H9 (cell line): ENCODE results near the gene N4BP2. TPM values are rescaled to one million over a fixed set of nuclear protein-coding genes. Genes with fewer than 3 reads are reported as not detected.

Source experiments
- DNase-seq: peaks from one replicate; pipeline ENCODE4 v3.0.0-alpha.2; 2017
- H2AFZ ChIP-seq: one replicate; pipeline ENCODE4 v1.6.1; 2013; ENCODE audit warnings: mild to moderate bottlenecking, low read length, control low read depth, moderate library complexity
- H2AK5ac ChIP-seq: 2 replicates; pipeline ENCODE4 v1.6.1; 2013; ENCODE audit warnings: low read length, control low read depth, mixed read lengths; ENCODE audit not compliant: insufficient read length
- H2BK120ac ChIP-seq: one replicate; pipeline ENCODE4 v1.6.1; 2013; ENCODE audit warnings: low read depth, mild to moderate bottlenecking, low read length, control low read depth, inconsistent platforms; ENCODE audit not compliant: poor library complexity, severe bottlenecking
- H2BK12ac ChIP-seq: 2 replicates; pipeline ENCODE4 v1.6.1; 2013; ENCODE audit warnings: low read length, control low read depth, mixed read lengths, low read depth; ENCODE audit not compliant: insufficient read length
- H2BK15ac ChIP-seq: 2 replicates; pipeline ENCODE4 v1.6.1; 2013; ENCODE audit warnings: low read depth, low read length, control low read depth
- H2BK20ac ChIP-seq: one replicate; pipeline ENCODE4 v1.6.1; 2013; ENCODE audit warnings: low read depth, mild to moderate bottlenecking, low read length, control low read depth, inconsistent platforms; ENCODE audit not compliant: poor library complexity, severe bottlenecking
- H2BK5ac ChIP-seq: 2 replicates; pipeline ENCODE4 v1.6.1; 2013; ENCODE audit warnings: low read length, control low read depth, mixed read lengths; ENCODE audit not compliant: insufficient read length
- H3K14ac ChIP-seq: 2 replicates; pipeline ENCODE4 v1.6.1; 2013; ENCODE audit warnings: low read length, control low read depth; ENCODE audit not compliant: insufficient read depth
- H3K18ac ChIP-seq: 2 replicates; pipeline ENCODE4 v1.6.1; 2013; ENCODE audit warnings: low read depth, mild to moderate bottlenecking, mixed read lengths, low read length, control low read depth; ENCODE audit not compliant: insufficient read length
- H3K23ac ChIP-seq: 2 replicates; pipeline ENCODE4 v1.6.1; 2013; ENCODE audit warnings: low read length, control low read depth, mixed read lengths, low read depth; ENCODE audit not compliant: insufficient read length
- H3K23me2 ChIP-seq: 2 replicates; pipeline ENCODE4 v1.6.1; 2013; ENCODE audit warnings: low read depth, mild to moderate bottlenecking, mixed read lengths, low read length, control low read depth; ENCODE audit not compliant: insufficient read length, poor library complexity, severe bottlenecking
- H3K27ac ChIP-seq: 2 replicates; pipeline ENCODE4 v1.5.1; 2013; ENCODE audit warnings: low read length, control low read depth, mixed read lengths, low read depth; ENCODE audit not compliant: insufficient read length
- H3K27me3 ChIP-seq: 2 replicates; pipeline ENCODE4 v1.6.1; 2013; ENCODE audit warnings: low read length, control low read depth, inconsistent platforms; ENCODE audit not compliant: insufficient read depth
- H3K4ac ChIP-seq: 2 replicates; pipeline ENCODE4 v1.6.1; 2013; ENCODE audit warnings: low read depth, mild to moderate bottlenecking, control low read depth, inconsistent platforms, low read length, moderate library complexity
- H3K4me1 ChIP-seq: 2 replicates; pipeline ENCODE4 v1.6.1; 2013; ENCODE audit warnings: low read length, control low read depth, inconsistent platforms; ENCODE audit not compliant: insufficient read depth
- H3K4me2 ChIP-seq: 2 replicates; pipeline ENCODE4 v1.6.1; 2013; ENCODE audit warnings: low read length, control low read depth, mixed read lengths; ENCODE audit not compliant: insufficient read length, insufficient read depth
- H3K56ac ChIP-seq: 2 replicates; pipeline ENCODE4 v1.6.1; 2013; ENCODE audit warnings: low read depth, mild to moderate bottlenecking, mixed read lengths, low read length, control low read depth; ENCODE audit not compliant: insufficient read length
- H3K79me1 ChIP-seq: 2 replicates; pipeline ENCODE4 v1.6.1; 2013; ENCODE audit warnings: low read depth, mild to moderate bottlenecking, moderate library complexity, low read length, control low read depth, inconsistent platforms; ENCODE audit not compliant: insufficient read depth, poor library complexity, severe bottlenecking
- H3K79me2 ChIP-seq: 2 replicates; pipeline ENCODE4 v1.6.1; 2013; ENCODE audit warnings: low read length, control low read depth, inconsistent platforms; ENCODE audit not compliant: insufficient read depth
- H3K9ac ChIP-seq: 2 replicates; pipeline ENCODE4 v1.6.1; 2013; ENCODE audit warnings: low read length, control low read depth, mixed read lengths; ENCODE audit not compliant: insufficient read length; ENCODE audit errors: extremely low read depth
- H3K9me3 ChIP-seq: one replicate; pipeline ENCODE4 v1.6.1; 2013; ENCODE audit warnings: low read depth, low read length, inconsistent platforms; ENCODE audit not compliant: control insufficient read depth
- H3T11ph ChIP-seq: one replicate; pipeline ENCODE4 v1.6.1; 2013; ENCODE audit warnings: mild to moderate bottlenecking, low read length, control low read depth, inconsistent platforms
- H4K20me1 ChIP-seq: one replicate; pipeline ENCODE4 v1.6.1; 2013; ENCODE audit not compliant: control insufficient read depth, insufficient read length, insufficient read depth
- H4K5ac ChIP-seq: 2 replicates; pipeline ENCODE4 v1.6.1; 2013; ENCODE audit warnings: low read depth, mild to moderate bottlenecking, mixed read lengths, low read length, control low read depth; ENCODE audit not compliant: insufficient read length
- H4K8ac ChIP-seq: replicated peaks from 2 replicates; pipeline ENCODE4 v1.6.1; 2013; ENCODE audit warnings: low read length, control low read depth, mixed read lengths, low read depth; ENCODE audit not compliant: insufficient read length
- H4K91ac ChIP-seq: 2 replicates; pipeline ENCODE4 v1.6.1; 2013; ENCODE audit warnings: low read depth, mild to moderate bottlenecking, moderate library complexity, mixed read lengths, low read length, control low read depth; ENCODE audit not compliant: insufficient read length
- H3K27ac Mint-ChIP-seq, 3 experiments: 2 replicates in 2 of 3; 3 replicates in 1 of 3; pipeline ENCODE4 v1.8.0; 2020 to 2021; ENCODE audit warnings: mixed read lengths in 3 of 3, mild to moderate bottlenecking in 1 of 3, moderate library complexity in 1 of 3
- H3K27me3 Mint-ChIP-seq: 2 replicates; pipeline ENCODE4 v1.8.0; 2021; ENCODE audit warnings: low read depth, mild to moderate bottlenecking, moderate library complexity, mixed read lengths
- H3K36me3 Mint-ChIP-seq, 3 experiments: 2 replicates in 2 of 3; 3 replicates in 1 of 3; pipeline ENCODE4 v1.8.0; 2020 to 2021; ENCODE audit warnings: low read depth in 3 of 3, mixed read lengths in 3 of 3; ENCODE audit not compliant: insufficient read depth in 1 of 3
- H3K4me1 Mint-ChIP-seq, 2 experiments: 2 replicates each; pipeline ENCODE4 v1.8.0; 2020; ENCODE audit warnings: mixed read lengths in 2 of 2
- H3K4me3 Mint-ChIP-seq, 2 experiments: 2 replicates in 1 of 2; 3 replicates in 1 of 2; pipeline ENCODE4 v1.8.0; 2020 to 2021; ENCODE audit warnings: mild to moderate bottlenecking in 2 of 2, mixed read lengths in 2 of 2, moderate library complexity in 1 of 2
- H3K9me3 Mint-ChIP-seq, 2 experiments: 2 replicates in 1 of 2; 3 replicates in 1 of 2; pipeline ENCODE4 v1.8.0; 2020; ENCODE audit warnings: mild to moderate bottlenecking in 2 of 2, mixed read lengths in 2 of 2, moderate library complexity in 1 of 2
- WGBS: extraction: QIAGEN DNeasy Blood & Tissue Kit; methylation state at CpG from one replicate; pipeline ENCODE4 v1.1.7; 2013; ENCODE audit warnings: missing lambda C conversion rate, low lambda C conversion rate, mixed read lengths; ENCODE audit not compliant: insufficient read length; ENCODE audit errors: extremely low coverage; 5-methylcytosine and 5-hydroxymethylcytosine counted together
- total RNA-seq: library from RNA; stranded (reverse); gene quantifications from 2 replicates; pipeline ENCODE4 v1.2.1, GENCODE V29; 2021
- TF ChIP-seq, protein P1 (sequence below): fragments of 200-600 bp; sonication (generic); conservative IDR thresholded peaks from 3 replicates; pipeline ENCODE4 v1.8.0; 2021; ENCODE audit warnings: antibody characterized with exemption, mild to moderate bottlenecking

N4BP2 gene
- total RNA-seq, 1 experiment from 2014 or later: 35.0 TPM

DNA sequence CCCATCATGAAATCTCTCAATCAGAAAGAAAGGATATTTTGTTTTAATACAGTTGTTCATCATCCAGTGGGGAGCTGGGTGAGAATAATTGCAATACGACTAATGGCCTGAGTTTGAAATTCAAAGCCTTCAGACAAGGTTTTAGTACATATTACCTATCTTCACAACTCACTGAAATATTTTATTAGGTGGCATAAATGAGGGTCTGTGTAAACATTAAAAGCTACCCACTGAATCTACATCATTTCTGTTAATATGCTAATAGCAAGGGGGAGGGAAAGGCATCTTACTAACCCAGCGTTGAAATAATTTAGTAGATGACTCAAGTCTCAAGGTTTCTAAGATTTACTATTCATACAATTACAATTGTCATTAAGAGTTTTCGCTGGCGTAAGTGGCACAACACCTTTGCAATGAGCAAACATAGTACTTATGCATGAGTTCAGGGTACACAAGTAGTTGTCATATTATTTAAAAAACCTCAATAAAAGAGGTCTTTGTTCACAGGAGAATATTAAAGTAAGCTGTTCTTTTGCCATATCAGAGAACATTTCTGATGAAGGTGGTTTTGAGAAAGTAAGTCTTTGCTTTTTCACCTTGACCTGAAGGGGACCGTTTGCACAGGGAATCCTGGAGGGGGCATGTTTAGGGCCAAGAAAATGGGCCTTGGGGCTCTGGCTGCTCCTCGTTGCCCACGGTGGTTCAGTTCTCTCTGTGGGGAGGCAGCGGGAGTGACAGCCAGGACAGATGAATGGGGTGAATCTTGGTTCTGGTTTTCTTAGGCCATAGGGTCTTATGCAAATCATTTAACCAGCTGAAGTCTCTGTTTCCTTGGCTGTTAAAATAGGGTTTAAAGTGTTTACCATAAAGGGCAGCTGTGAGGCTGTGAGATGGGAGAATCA is 135.7 kb downstream of the N4BP2 start:
- Histone ChIP-seq H3K14ac (no peak overlapping the region), H3K27ac (no peak overlapping the region), H4K20me1 (no peaks in the 10 kb centered on the region), H2BK15ac (no peak overlapping the region), H3K4ac (no peak overlapping the region), H2BK120ac (no peak overlapping the region), H2BK12ac (no peak overlapping the region), H3T11ph (no peak overlapping the region), H3K23ac (no peak overlapping the region), H3K9me3 (no peaks in the 10 kb centered on the region), H3K18ac (no peak overlapping the region), H2BK20ac (no peak overlapping the region), H3K4me2 (no peak overlapping the region), H2AFZ (no peak overlapping the region), H3K4me1 (no peaks in the 10 kb centered on the region; the same call in 1 of the 2 replicates), H3K56ac (no peak overlapping the region), H2BK5ac (no peak overlapping the region), H4K5ac (no peak overlapping the region), H2AK5ac (no peak overlapping the region), H3K79me1 (no peaks in the 10 kb centered on the region), H3K79me2 (no peaks in the 10 kb centered on the region), H3K27me3 (no peaks in the 10 kb centered on the region), H4K91ac (no peak overlapping the region), H4K8ac (no peak overlapping the region), H3K23me2 (no peaks in the 10 kb centered on the region), H3K9ac (no peak overlapping the region)
- peak overlapping the region in 2 of 3 experiments; percentile 16 to 80; a peak in 2 of 7 replicates for H3K27ac Mint-ChIP-seq
- peaks cover 52 to 62% of the 10 kb centered on the region in 2 experiments for H3K4me1 Mint-ChIP-seq
- no peaks in the 10 kb centered on the region for H3K27me3 Mint-ChIP-seq
- DNase-seq: no peak
- peaks cover 0 to 3% of the 10 kb centered on the region in 2 experiments; a peak in 1 of 5 replicates for H3K9me3 Mint-ChIP-seq
- TF ChIP-seq, protein P1, sequence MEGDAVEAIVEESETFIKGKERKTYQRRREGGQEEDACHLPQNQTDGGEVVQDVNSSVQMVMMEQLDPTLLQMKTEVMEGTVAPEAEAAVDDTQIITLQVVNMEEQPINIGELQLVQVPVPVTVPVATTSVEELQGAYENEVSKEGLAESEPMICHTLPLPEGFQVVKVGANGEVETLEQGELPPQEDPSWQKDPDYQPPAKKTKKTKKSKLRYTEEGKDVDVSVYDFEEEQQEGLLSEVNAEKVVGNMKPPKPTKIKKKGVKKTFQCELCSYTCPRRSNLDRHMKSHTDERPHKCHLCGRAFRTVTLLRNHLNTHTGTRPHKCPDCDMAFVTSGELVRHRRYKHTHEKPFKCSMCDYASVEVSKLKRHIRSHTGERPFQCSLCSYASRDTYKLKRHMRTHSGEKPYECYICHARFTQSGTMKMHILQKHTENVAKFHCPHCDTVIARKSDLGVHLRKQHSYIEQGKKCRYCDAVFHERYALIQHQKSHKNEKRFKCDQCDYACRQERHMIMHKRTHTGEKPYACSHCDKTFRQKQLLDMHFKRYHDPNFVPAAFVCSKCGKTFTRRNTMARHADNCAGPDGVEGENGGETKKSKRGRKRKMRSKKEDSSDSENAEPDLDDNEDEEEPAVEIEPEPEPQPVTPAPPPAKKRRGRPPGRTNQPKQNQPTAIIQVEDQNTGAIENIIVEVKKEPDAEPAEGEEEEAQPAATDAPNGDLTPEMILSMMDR: no peak
- H3K4me3 Mint-ChIP-seq: peak overlapping the region in 1 of 2 experiments; percentile 63; a peak in 2 of 5 replicates
- no CpG with 5 or more reads among the region's 8 CpGs for WGBS
- H3K36me3 Mint-ChIP-seq: no peaks in the 10 kb centered on the region
